Breast epithelium (tissue), 3 donors: ENCODE measurements around the gene CACNA2D1.

Source experiments
- POLR2A ChIP-seq: fragments of 450-650 bp; IDR thresholded peaks from one replicate; pipeline ENCODE4 v1.6.1; 2016; ENCODE audit warnings: antibody characterized with exemption, mild to moderate bottlenecking, moderate library complexity
- TF ChIP-seq, protein P1 (sequence below), 3 donors: fragments of 450-650 bp; IDR thresholded peaks; one replicate each; pipeline ENCODE4 v1.5.1; 2016 to 2017; ENCODE audit warnings: antibody characterized with exemption in 3 of 3, mild to moderate bottlenecking in 3 of 3, moderate library complexity in 3 of 3

- TF ChIP-seq, protein P1, sequence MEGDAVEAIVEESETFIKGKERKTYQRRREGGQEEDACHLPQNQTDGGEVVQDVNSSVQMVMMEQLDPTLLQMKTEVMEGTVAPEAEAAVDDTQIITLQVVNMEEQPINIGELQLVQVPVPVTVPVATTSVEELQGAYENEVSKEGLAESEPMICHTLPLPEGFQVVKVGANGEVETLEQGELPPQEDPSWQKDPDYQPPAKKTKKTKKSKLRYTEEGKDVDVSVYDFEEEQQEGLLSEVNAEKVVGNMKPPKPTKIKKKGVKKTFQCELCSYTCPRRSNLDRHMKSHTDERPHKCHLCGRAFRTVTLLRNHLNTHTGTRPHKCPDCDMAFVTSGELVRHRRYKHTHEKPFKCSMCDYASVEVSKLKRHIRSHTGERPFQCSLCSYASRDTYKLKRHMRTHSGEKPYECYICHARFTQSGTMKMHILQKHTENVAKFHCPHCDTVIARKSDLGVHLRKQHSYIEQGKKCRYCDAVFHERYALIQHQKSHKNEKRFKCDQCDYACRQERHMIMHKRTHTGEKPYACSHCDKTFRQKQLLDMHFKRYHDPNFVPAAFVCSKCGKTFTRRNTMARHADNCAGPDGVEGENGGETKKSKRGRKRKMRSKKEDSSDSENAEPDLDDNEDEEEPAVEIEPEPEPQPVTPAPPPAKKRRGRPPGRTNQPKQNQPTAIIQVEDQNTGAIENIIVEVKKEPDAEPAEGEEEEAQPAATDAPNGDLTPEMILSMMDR (IDR thresholded peaks at IDR 0.05) = no peak
- no peak for TF ChIP-seq POLR2A
Observed at GRCh38 chr7:82364671-82365070, 78.9 kb downstream of the CACNA2D1 start.
